GM12892 (cell line): ENCODE data around the gene SAYSD1.

Experiments used
- POLR2A ChIP-seq: IDR thresholded peaks from 2 replicates; pipeline ENCODE4 v1.6.1; 2011; ENCODE audit warnings: low read depth, low read length, control low read depth
- POLR2AphosphoS5 ChIP-seq: IDR thresholded peaks from 2 replicates; pipeline ENCODE4 v1.6.1; 2011; ENCODE audit warnings: low read depth, low read length, control low read depth
- TAF1 ChIP-seq: IDR thresholded peaks from 2 replicates; pipeline ENCODE4 v1.6.1; 2011; ENCODE audit warnings: low read depth, mild to moderate bottlenecking, control low read depth, low read length, borderline replicate concordance

- no peak for TF ChIP-seq POLR2A
- TF ChIP-seq POLR2AphosphoS5, result no peak
- no peak for TF ChIP-seq TAF1
Measured at GRCh38 chr6:39065561-39065960, 49.4 kb downstream of the SAYSD1 start.
